MM.1S (cell line): ENCODE measurements around the gene PYGO2.
"Not testable (repeated sequence)": the region's sequence is repeated elsewhere in the genome, so short reads cannot be mapped to it uniquely, and the experiment has no call there.

Experiments
- EZH2phosphoT487 ChIP-seq: fragments of 300-600 bp; sonication (generic); IDR thresholded peaks from 2 replicates; pipeline ENCODE4 v1.6.1; 2018; ENCODE audit warnings: antibody characterized with exemption, low read length
- TF ChIP-seq, protein P1 (sequence below): fragments of 300-600 bp; sonication (generic); IDR thresholded peaks from 2 replicates; pipeline ENCODE4 v1.5.1; 2016; ENCODE audit warnings: antibody characterized with exemption, low read length, mixed read lengths

GRCh38 chr1:154977762-154978161, 16.2 kb upstream of the PYGO2 start:
- TF ChIP-seq, protein P1, sequence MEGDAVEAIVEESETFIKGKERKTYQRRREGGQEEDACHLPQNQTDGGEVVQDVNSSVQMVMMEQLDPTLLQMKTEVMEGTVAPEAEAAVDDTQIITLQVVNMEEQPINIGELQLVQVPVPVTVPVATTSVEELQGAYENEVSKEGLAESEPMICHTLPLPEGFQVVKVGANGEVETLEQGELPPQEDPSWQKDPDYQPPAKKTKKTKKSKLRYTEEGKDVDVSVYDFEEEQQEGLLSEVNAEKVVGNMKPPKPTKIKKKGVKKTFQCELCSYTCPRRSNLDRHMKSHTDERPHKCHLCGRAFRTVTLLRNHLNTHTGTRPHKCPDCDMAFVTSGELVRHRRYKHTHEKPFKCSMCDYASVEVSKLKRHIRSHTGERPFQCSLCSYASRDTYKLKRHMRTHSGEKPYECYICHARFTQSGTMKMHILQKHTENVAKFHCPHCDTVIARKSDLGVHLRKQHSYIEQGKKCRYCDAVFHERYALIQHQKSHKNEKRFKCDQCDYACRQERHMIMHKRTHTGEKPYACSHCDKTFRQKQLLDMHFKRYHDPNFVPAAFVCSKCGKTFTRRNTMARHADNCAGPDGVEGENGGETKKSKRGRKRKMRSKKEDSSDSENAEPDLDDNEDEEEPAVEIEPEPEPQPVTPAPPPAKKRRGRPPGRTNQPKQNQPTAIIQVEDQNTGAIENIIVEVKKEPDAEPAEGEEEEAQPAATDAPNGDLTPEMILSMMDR = not testable (repeated sequence)
- TF ChIP-seq EZH2phosphoT487 = not testable (repeated sequence)
